Testis (tissue), 3 donors: ENCODE data around the gene LSS. TPM values are rescaled to one million over a fixed set of nuclear protein-coding genes. Genes with fewer than 3 reads are reported as not detected.

Experiments
- DNase-seq: peaks from one replicate; pipeline ENCODE4 v3.0.0-alpha.2; 2019
- H3K27ac ChIP-seq, 2 donors: fragments of 200-600 bp; sonication (generic); one replicate each; pipeline ENCODE4 v1.5.1; 2019
- H3K27me3 ChIP-seq: fragments of 200-600 bp; sonication (generic); one replicate; pipeline ENCODE4 v1.5.1; 2019
- H3K36me3 ChIP-seq: fragments of 200-600 bp; sonication (generic); one replicate; pipeline ENCODE4 v1.5.1; 2017; ENCODE audit warnings: low read depth; ENCODE audit errors: missing control alignments
- H3K4me1 ChIP-seq: fragments of 200-600 bp; sonication (generic); one replicate; pipeline ENCODE4 v1.5.1; 2019
- H3K4me3 ChIP-seq, 2 donors: fragments of 200-600 bp; sonication (generic); one replicate each; pipeline ENCODE4 v1.5.1; 2017 to 2019
- H3K9me3 ChIP-seq: fragments of 200-600 bp; sonication (generic); one replicate; pipeline ENCODE4 v1.5.1; 2017
- CTCF ChIP-seq, 3 experiments: fragments of 450-650 bp in 2 of 3; fragments of 200-600 bp in 1 of 3; sonication (generic) in 1 of 3; IDR thresholded peaks; one replicate each; pipeline ENCODE4 v1.5.1; 2016 to 2019; ENCODE audit warnings: antibody characterized with exemption in 3 of 3, mild to moderate bottlenecking in 2 of 3, moderate library complexity in 1 of 3
- POLR2A ChIP-seq: fragments of 450-650 bp; IDR thresholded peaks from one replicate; pipeline ENCODE4 v1.6.1; 2017; ENCODE audit warnings: antibody characterized with exemption, mild to moderate bottlenecking, moderate library complexity
- WGBS, 2 donors: methylation state at CpG; one replicate each; pipeline ENCODE4 v1.1.5; 2018; 5-methylcytosine and 5-hydroxymethylcytosine counted together
- intact Hi-C: fragments of 100-400 bp; cut with DNase I; formaldehyde crosslinking; loops from one replicate; pipeline ENCODE4 v1.15.1; 2023; ENCODE audit warnings: low total_unique reads
- polyA plus RNA-seq: library from polyadenylated mRNA; stranded (reverse); fragments of 350-450 nt; fragmentation: Illumina TruSeq; extraction: RNeasy Lipid Tissue Mini Kit (QIAGEN cat#74804); gene quantifications from one replicate; pipeline ENCODE4 v1.2.3, GENCODE V29; 2014; ENCODE audit warnings: low read depth, low replicate concordance; ENCODE audit not compliant: insufficient read depth
- total RNA-seq, 2 donors: library from RNA; depleted of rRNA; stranded (reverse); fragments of >200 nt; gene quantifications; one replicate each; pipeline ENCODE4 v1.2.3, GENCODE V29; 2016

The LSS gene
- total and polyA plus RNA-seq, 3 donors from 2014 or later, result 35.6 to 152 (median 126) TPM

DNA sequence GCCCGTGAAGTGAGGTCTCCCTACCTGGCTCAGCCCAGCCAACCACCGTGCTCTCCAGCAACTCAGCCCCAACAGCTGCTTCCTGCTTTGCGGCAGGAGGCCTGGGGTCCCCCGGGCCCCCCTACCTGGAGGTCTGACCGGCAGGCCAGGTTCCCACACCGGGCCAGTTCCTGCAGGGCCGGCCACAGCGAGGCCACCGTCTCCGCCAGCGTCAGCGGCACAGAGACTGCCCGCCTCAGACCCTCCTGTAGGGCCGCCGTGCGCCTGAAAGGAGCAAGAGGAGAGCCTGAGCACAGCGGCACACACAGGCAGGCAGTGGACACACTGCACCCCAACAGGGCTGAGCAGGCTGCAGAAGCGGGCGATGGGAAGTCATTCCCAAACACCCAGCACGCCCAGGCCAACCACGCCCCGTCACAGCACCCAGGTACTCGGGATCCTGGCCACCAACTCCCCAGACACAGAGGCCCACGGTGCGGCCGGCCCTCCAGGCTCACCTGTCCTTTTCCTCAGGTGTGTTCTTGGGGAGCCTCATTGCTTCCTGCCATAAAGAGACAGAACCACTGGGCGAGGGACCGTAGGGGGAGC, 90.1 kb downstream of the LSS start:
- DNase-seq, result no peak
- intact Hi-C loops, result no loop called here
- no peak overlapping the region for H3K27ac ChIP-seq
- H3K9me3 ChIP-seq, result no peaks in the 10 kb centered on the region
- peaks cover 4% of the 10 kb centered on the region for H3K4me1 ChIP-seq
- H3K27me3 ChIP-seq, result no peaks in the 10 kb centered on the region
- H3K36me3 ChIP-seq, result no peaks in the 10 kb centered on the region
- H3K4me3 ChIP-seq, result no peak overlapping the region
- TF ChIP-seq POLR2A (no peak), CTCF (IDR thresholded peaks at IDR 0.05) (no peak)
- WGBS, 2 donors, result 92 to 94% methylated on average over 5 to 28 of the region's 28 CpGs

Other genes with a start within 250 kb of the LSS start
- gene COL6A1, start 247.0 kb downstream of the LSS start, total RNA-seq, result 100 to 1,000 TPM; 166 to 178 TPM
- 197 TPM for gene COL6A1, start 247.0 kb downstream of the LSS start, polyA plus RNA-seq
- 100 to 1,000 TPM; 192 to 236 TPM for gene COL6A2, start 130.7 kb downstream of the LSS start, total RNA-seq
- gene COL6A2, start 130.7 kb downstream of the LSS start, polyA plus RNA-seq, result 362 TPM
- 10 to 100 TPM; 50.5 to 63.5 TPM for gene FTCD, start 73.2 kb downstream of the LSS start, total RNA-seq
- 49.2 TPM for gene FTCD, start 73.2 kb downstream of the LSS start, polyA plus RNA-seq
- 10 to 100 TPM; 75.6 to 96.1 TPM for gene SPATC1L, start 44.3 kb downstream of the LSS start, total RNA-seq
- gene SPATC1L, start 44.3 kb downstream of the LSS start, polyA plus RNA-seq, result 55.4 TPM
- gene MCM3AP, start 56.8 kb upstream of the LSS start, total RNA-seq, result 100 to 1,000 TPM; 107 to 136 TPM
- gene MCM3AP, start 56.8 kb upstream of the LSS start, polyA plus RNA-seq, result 68.3 TPM
- 10 to 100 TPM; 50.7 to 55.0 TPM for gene YBEY, start 57.6 kb upstream of the LSS start, total RNA-seq
- 141 TPM for gene YBEY, start 57.6 kb upstream of the LSS start, polyA plus RNA-seq
- 10 to 100 TPM; 13.7 to 21.6 TPM for gene C21orf58, start 95.1 kb upstream of the LSS start, total RNA-seq
- 13.6 TPM for gene C21orf58, start 95.1 kb upstream of the LSS start, polyA plus RNA-seq
- gene PCNT, start 95.4 kb upstream of the LSS start, total RNA-seq, result 100 to 1,000 TPM; 116 to 169 TPM
- 44.7 TPM for gene PCNT, start 95.4 kb upstream of the LSS start, polyA plus RNA-seq
- gene DIP2A, start 230.1 kb upstream of the LSS start, total RNA-seq, result 100 to 1,000 TPM in 1 of 2 donors, 10 to 100 TPM in 1; 94.3 to 104 TPM
- gene DIP2A, start 230.1 kb upstream of the LSS start, polyA plus RNA-seq, result 42.5 TPM